Measurements from ENCODE around the gene TUBG2. TPM values are rescaled to one million over a fixed set of nuclear protein-coding genes. Genes with fewer than 3 reads are reported as not detected.

The TUBG2 gene
- total RNA-seq, 1 donor from 2014 or later: 22.1 TPM

- no peak for TF ChIP-seq CTCF (IDR thresholded peaks at IDR 0.05; ENCODE audit: partially characterized antibody, unreplicated experiment)
- H3K9me3 Mint-ChIP-seq (ENCODE audit: unreplicated experiment): peaks cover 5% of the 10 kb centered on the region
- no peaks in the 10 kb centered on the region for H3K36me3 Mint-ChIP-seq (ENCODE audit: unreplicated experiment)
- DNase-seq: no peak
- H3K4me3 Mint-ChIP-seq (ENCODE audit: unreplicated experiment): peak overlapping the region; percentile 74
- no peak overlapping the region for H3K27ac Mint-ChIP-seq (ENCODE audit: unreplicated experiment)
- H3K4me1 Mint-ChIP-seq (ENCODE audit: low read depth, unreplicated experiment): peaks cover 6% of the 10 kb centered on the region
- peaks cover 21% of the 10 kb centered on the region for H3K27me3 Mint-ChIP-seq (ENCODE audit: unreplicated experiment)
Observed at GRCh38 chr17:42672038-42672437, 13.0 kb downstream of the TUBG2 start.

- H3K36me3 Mint-ChIP-seq (ENCODE audit: unreplicated experiment): no peaks in the 10 kb centered on the region
- H3K27ac Mint-ChIP-seq (ENCODE audit: unreplicated experiment): no peak overlapping the region
- DNase-seq: no peak
- no peak overlapping the region for H3K4me3 Mint-ChIP-seq (ENCODE audit: unreplicated experiment)
- peaks cover 7% of the 10 kb centered on the region for H3K9me3 Mint-ChIP-seq (ENCODE audit: unreplicated experiment)
- peaks cover 8% of the 10 kb centered on the region for H3K4me1 Mint-ChIP-seq (ENCODE audit: low read depth, unreplicated experiment)
- peaks cover 22% of the 10 kb centered on the region for H3K27me3 Mint-ChIP-seq (ENCODE audit: unreplicated experiment)
- TF ChIP-seq CTCF (IDR thresholded peaks at IDR 0.05; ENCODE audit: partially characterized antibody, unreplicated experiment): no peak
Observed at GRCh38 chr17:42673266-42673884, 14.3 kb downstream of the TUBG2 start.

GRCh38 chr17:42673885-42674754, 15.0 kb downstream of the TUBG2 start:
- Mint-ChIP-seq H3K36me3 (ENCODE audit: unreplicated experiment) (no peaks in the 10 kb centered on the region), H3K27ac (ENCODE audit: unreplicated experiment) (no peak overlapping the region), H3K9me3 (ENCODE audit: unreplicated experiment) (peaks cover 10% of the 10 kb centered on the region), H3K27me3 (ENCODE audit: unreplicated experiment) (peaks cover 22% of the 10 kb centered on the region), H3K4me1 (ENCODE audit: low read depth, unreplicated experiment) (peaks cover 10% of the 10 kb centered on the region), H3K4me3 (ENCODE audit: unreplicated experiment) (peak overlapping the region; percentile 82)
- DNase-seq: peak; percentile 59
- peak; percentile 67 for TF ChIP-seq CTCF (IDR thresholded peaks at IDR 0.05; ENCODE audit: partially characterized antibody, unreplicated experiment)

- TF ChIP-seq CTCF (IDR thresholded peaks at IDR 0.05; ENCODE audit: partially characterized antibody, unreplicated experiment): no peak
- Mint-ChIP-seq H3K4me1 (ENCODE audit: low read depth, unreplicated experiment) (peaks cover 10% of the 10 kb centered on the region), H3K27ac (ENCODE audit: unreplicated experiment) (no peak overlapping the region), H3K27me3 (ENCODE audit: unreplicated experiment) (peaks cover 19% of the 10 kb centered on the region), H3K4me3 (ENCODE audit: unreplicated experiment) (peak overlapping the region; percentile 82), H3K9me3 (ENCODE audit: unreplicated experiment) (peaks cover 10% of the 10 kb centered on the region), H3K36me3 (ENCODE audit: unreplicated experiment) (no peaks in the 10 kb centered on the region)
- DNase-seq: no peak
Observed at GRCh38 chr17:42674755-42675347, 15.8 kb downstream of the TUBG2 start.
